Ureter (tissue), 1 donor: ENCODE results near the gene NOL4L. TPM values are rescaled to one million over a fixed set of nuclear protein-coding genes. Genes with fewer than 3 reads are reported as not detected.

Source experiments
- DNase-seq: peaks from one replicate; pipeline ENCODE4 v3.0.0-alpha.2; 2020; ENCODE audit warnings: low spot score
- total RNA-seq: library from RNA; stranded (reverse); gene quantifications from one replicate; pipeline ENCODE4 v1.2.4, GENCODE V29; 2023
- donor health status: DM: yes; HTN: yes; CAD: no.

NOL4L gene
- 40.7 TPM for total RNA-seq

- no peak for DNase-seq
Measured at GRCh38 chr20:32585011-32585585, at the start of gene NOL4L. NOL4L (minus strand) TSS chr20:32585333; CDS start chr20:32584890, 443 bp downstream.

- DNase-seq = no peak
Measured at GRCh38 chr20:32634041-32634805, 49.1 kb upstream of the NOL4L start.

- no peak for DNase-seq
Measured at GRCh38 chr20:32632461-32633354, 47.6 kb upstream of the NOL4L start.

GRCh38 chr20:32631933-32632460, 46.9 kb upstream of the NOL4L start:
- DNase-seq = no peak

- DNase-seq = no peak
Measured at GRCh38 chr20:32629813-32630212, 44.7 kb upstream of the NOL4L start.

- DNase-seq = no peak
Measured at GRCh38 chr20:32628960-32629530, 43.9 kb upstream of the NOL4L start.

GRCh38 chr20:32626859-32627636, 41.9 kb upstream of the NOL4L start:
- no peak for DNase-seq

GRCh38 chr20:32626407-32626806, 41.3 kb upstream of the NOL4L start:
- no peak for DNase-seq

- DNase-seq = no peak
Measured at GRCh38 chr20:32625996-32626395, 40.9 kb upstream of the NOL4L start.

- no peak for DNase-seq
Measured at GRCh38 chr20:32624687-32625345, 39.7 kb upstream of the NOL4L start.

- no peak for DNase-seq
Measured at GRCh38 chr20:32623667-32624157, 38.6 kb upstream of the NOL4L start.

- no peak for DNase-seq
Measured at GRCh38 chr20:32622585-32623468, 37.7 kb upstream of the NOL4L start.

- no peak for DNase-seq
Measured at GRCh38 chr20:32621891-32622584, 36.9 kb upstream of the NOL4L start.

GRCh38 chr20:32621071-32621890, 36.1 kb upstream of the NOL4L start:
- DNase-seq = no peak

GRCh38 chr20:32619586-32619985, 34.5 kb upstream of the NOL4L start:
- no peak for DNase-seq

GRCh38 chr20:32614772-32615171, 29.6 kb upstream of the NOL4L start:
- no peak for DNase-seq

- no peak for DNase-seq
Measured at GRCh38 chr20:32614303-32614702, 29.2 kb upstream of the NOL4L start.
